WTC11 (cell line): ENCODE data around the gene IFT52. TPM values are rescaled to one million over a fixed set of nuclear protein-coding genes. Genes with fewer than 3 reads are reported as not detected.

Source experiments
- ATAC-seq: fragments of 200-7000 bp; cut with Tn5 transposase; 2 replicates; pipeline ENCODE4 v1.10.0; 2021; ENCODE audit warnings: mild to moderate bottlenecking, moderate library complexity
- CTCF ChIA-PET: fragments of 300-600 bp; sonication (Branson Sonifier 250); formaldehyde crosslinking; loops from one replicate; lab custom pipeline; 2021; ENCODE audit warnings: antibody characterized with exemption; lab: Charles Lee
- POLR2A ChIA-PET: fragments of 350-600 bp; sonication (Branson Sonifier 250); formaldehyde crosslinking; loops from one replicate; lab custom pipeline; 2021; ENCODE audit warnings: antibody characterized with exemption; lab: Charles Lee
- DNase-seq: peaks from one replicate; pipeline ENCODE4 v3.0.0; 2021; ENCODE audit warnings: low spot score
- H3K27ac Mint-ChIP-seq: 2 replicates; pipeline ENCODE4 v1.8.0; 2021; ENCODE audit warnings: mixed read lengths
- H3K27me3 Mint-ChIP-seq: 2 replicates; pipeline ENCODE4 v1.8.0; 2021; ENCODE audit warnings: low read depth, mild to moderate bottlenecking, moderate library complexity, mixed read lengths
- H3K36me3 Mint-ChIP-seq: 2 replicates; pipeline ENCODE4 v1.8.0; 2021; ENCODE audit warnings: mixed read lengths
- H3K4me1 Mint-ChIP-seq: 2 replicates; pipeline ENCODE4 v1.8.0; 2022; ENCODE audit warnings: mixed read lengths
- H3K4me3 Mint-ChIP-seq: 2 replicates; pipeline ENCODE4 v1.8.0; 2021; ENCODE audit warnings: mild to moderate bottlenecking, moderate library complexity, mixed read lengths
- H3K9me3 Mint-ChIP-seq: 2 replicates; pipeline ENCODE4 v1.8.0; 2021; ENCODE audit warnings: mixed read lengths
- ARID4B ChIP-seq: sonication (generic); formaldehyde crosslinking; IDR thresholded peaks from 2 replicates; pipeline ENCODE4 v1.8.0; 2023; ENCODE audit warnings: missing genetic modification reagents, mild to moderate bottlenecking, borderline replicate concordance
- ATF2 ChIP-seq: sonication (generic); formaldehyde crosslinking; IDR thresholded peaks from 2 replicates; pipeline ENCODE4 v1.8.1; 2022; ENCODE audit warnings: low read depth, missing genetic modification reagents, borderline replicate concordance
- ETV6 ChIP-seq: sonication (generic); formaldehyde crosslinking; IDR thresholded peaks from 2 replicates; pipeline ENCODE4 v1.8.1; 2022; ENCODE audit warnings: mild to moderate bottlenecking, missing genetic modification reagents
- FOXK1 ChIP-seq: sonication (generic); formaldehyde crosslinking; IDR thresholded peaks from 2 replicates; pipeline ENCODE4 v1.8.0; 2022; ENCODE audit warnings: mild to moderate bottlenecking, moderate library complexity, missing genetic modification reagents
- FOXP1 ChIP-seq: sonication (generic); formaldehyde crosslinking; IDR thresholded peaks from 2 replicates; pipeline ENCODE4 v1.8.0; 2022; ENCODE audit warnings: missing genetic modification reagents, mild to moderate bottlenecking, moderate library complexity, borderline replicate concordance
- HMGA2 ChIP-seq: fragments of 250-450 bp; sonication (Bioruptor Pico); IDR thresholded peaks from 2 replicates; pipeline ENCODE4 v1.4.0; 2021; ENCODE audit warnings: mild to moderate bottlenecking, moderate library complexity
- HMGXB4 ChIP-seq: sonication (generic); formaldehyde crosslinking; IDR thresholded peaks from 2 replicates; pipeline ENCODE4 v1.8.1; 2023; ENCODE audit warnings: mild to moderate bottlenecking, moderate library complexity, missing genetic modification reagents
- IRF2 ChIP-seq: sonication (generic); formaldehyde crosslinking; IDR thresholded peaks from 2 replicates; pipeline ENCODE4 v1.8.0; 2022; ENCODE audit warnings: low read depth, missing genetic modification reagents, borderline replicate concordance
- KAT7 ChIP-seq: sonication (generic); formaldehyde crosslinking; IDR thresholded peaks from 2 replicates; pipeline ENCODE4 v1.8.1; 2023; ENCODE audit warnings: missing genetic modification reagents, mild to moderate bottlenecking, borderline replicate concordance
- MLX ChIP-seq: sonication (generic); formaldehyde crosslinking; IDR thresholded peaks from 2 replicates; pipeline ENCODE4 v1.8.1; 2023; ENCODE audit warnings: mild to moderate bottlenecking, missing genetic modification reagents, moderate library complexity
- MXD4 ChIP-seq: fragments of 250-450 bp; sonication (Bioruptor Pico); IDR thresholded peaks from 2 replicates; pipeline ENCODE4 v1.8.0; 2021; ENCODE audit warnings: mild to moderate bottlenecking, moderate library complexity, borderline replicate concordance
- NFATC4 ChIP-seq: fragments of 250-450 bp; sonication (Bioruptor Pico); IDR thresholded peaks from 2 replicates; pipeline ENCODE4 v1.9.0; 2021; ENCODE audit warnings: mild to moderate bottlenecking
- NFE2L1 ChIP-seq: sonication (generic); formaldehyde crosslinking; IDR thresholded peaks from 2 replicates; pipeline ENCODE4 v1.8.1; 2023; ENCODE audit warnings: missing genetic modification reagents
- TEAD1 ChIP-seq: sonication (generic); formaldehyde crosslinking; IDR thresholded peaks from 2 replicates; pipeline ENCODE4 v1.8.0; 2022; ENCODE audit warnings: mild to moderate bottlenecking, missing genetic modification reagents
- ZNF138 ChIP-seq: sonication (generic); formaldehyde crosslinking; conservative IDR thresholded peaks from 2 replicates; pipeline ENCODE4 v1.8.1; 2022; ENCODE audit warnings: mild to moderate bottlenecking, moderate library complexity, missing genetic modification reagents
- ZNF219 ChIP-seq: sonication (generic); formaldehyde crosslinking; IDR thresholded peaks from 2 replicates; pipeline ENCODE4 v1.8.0; 2023; ENCODE audit warnings: missing genetic modification reagents, mild to moderate bottlenecking, borderline replicate concordance
- ZNF317 ChIP-seq: sonication (generic); formaldehyde crosslinking; IDR thresholded peaks from 2 replicates; pipeline ENCODE4 v1.8.1; 2023; ENCODE audit warnings: low read depth, mild to moderate bottlenecking, moderate library complexity, missing genetic modification reagents, borderline replicate concordance
- ZNF416 ChIP-seq: fragments of 250-450 bp; sonication (Bioruptor Pico); IDR thresholded peaks from 2 replicates; pipeline ENCODE4 v1.9.0; 2021; ENCODE audit warnings: mild to moderate bottlenecking, inconsistent platforms
- ZNF512 ChIP-seq: sonication (generic); formaldehyde crosslinking; IDR thresholded peaks from 2 replicates; pipeline ENCODE4 v1.8.1; 2022; ENCODE audit warnings: missing genetic modification reagents, borderline replicate concordance
- ZNF532 ChIP-seq: fragments of 250-450 bp; sonication (Bioruptor Pico); IDR thresholded peaks from 2 replicates; pipeline ENCODE4 v1.9.0; 2021; ENCODE audit warnings: mild to moderate bottlenecking, borderline replicate concordance
- total RNA-seq: library from RNA; stranded (reverse); gene quantifications from 3 replicates; pipeline ENCODE4 v1.2.3, GENCODE V29; 2021

IFT52 gene
- total RNA-seq, 1 experiment from 2014 or later = 27.5 TPM

GRCh38 chr20:43631598-43631997, 40.9 kb downstream of the IFT52 start (continued):
- TF ChIP-seq HMGXB4 (CRISPR knock-in tag) (no peak), IRF2 (CRISPR knock-in tag) (no peak)

- no peaks in the 10 kb centered on the region for H3K4me1 Mint-ChIP-seq
- H3K9me3 Mint-ChIP-seq = no peaks in the 10 kb centered on the region
- no peak overlapping the region for H3K4me3 Mint-ChIP-seq
- TF ChIP-seq KAT7 (CRISPR knock-in tag) (no peak), ZNF138 (CRISPR knock-in tag) (no peak), ZNF219 (CRISPR knock-in tag) (no peak), NFATC4 (no peak), MXD4 (CRISPR knock-in tag) (no peak), ZNF416 (CRISPR knock-in tag) (no peak), TEAD1 (no peak), ATF2 (no peak), FOXP1 (no peak), HMGA2 (CRISPR knock-in tag) (no peak), FOXK1 (CRISPR knock-in tag) (no peak), NFE2L1 (CRISPR knock-in tag) (no peak), MLX (CRISPR knock-in tag) (no peak), ARID4B (no peak)
- H3K27me3 Mint-ChIP-seq = no peaks in the 10 kb centered on the region
- no peak overlapping the region for H3K27ac Mint-ChIP-seq
- ATAC-seq = no peak
- ChIA-PET CTCF (interaction anchor here (0.9 to 1.2 kb wide), 3 partner anchors 98 to 473 kb away, joined by 3 read pairs; no protein-coding TSS in a partner anchor), POLR2A (no interaction called here)
- H3K36me3 Mint-ChIP-seq = peaks cover 40% of the 10 kb centered on the region
- DNase-seq = no peak
Measured at GRCh38 chr20:43636429-43636828, 45.7 kb downstream of the IFT52 start.

GRCh38 chr20:43642548-43642947, 51.8 kb downstream of the IFT52 start:
- Mint-ChIP-seq H3K27ac (no peak overlapping the region), H3K27me3 (no peaks in the 10 kb centered on the region), H3K36me3 (peaks cover 37% of the 10 kb centered on the region), H3K4me3 (no peak overlapping the region), H3K9me3 (no peaks in the 10 kb centered on the region), H3K4me1 (no peaks in the 10 kb centered on the region)
- DNase-seq = no peak
- ChIA-PET CTCF (no interaction called here), POLR2A (no interaction called here)
- ATAC-seq = no peak
- TF ChIP-seq ZNF317 (CRISPR knock-in tag) = no peak
- TF ChIP-seq MLX (CRISPR knock-in tag) = no peak
- no peak for TF ChIP-seq ETV6 (CRISPR knock-in tag)
- no peak for TF ChIP-seq ZNF512 (CRISPR knock-in tag)
- no peak for TF ChIP-seq ZNF532
